H1 (cell line): Measurements from ENCODE around the gene TBCD. TPM values are rescaled to one million over a fixed set of nuclear protein-coding genes. Genes with fewer than 3 reads are reported as not detected.
A peak's percentile ranks its signal among the peaks of the same experiment; 100 is the strongest.

ENCODE experiments used
- CTCF ChIA-PET: fragments of 300-600 bp; sonication (Branson Sonifier 250); formaldehyde crosslinking; loops from one replicate; lab custom pipeline; 2021; ENCODE audit not compliant: partially characterized antibody; lab: Charles Lee
- POLR2A ChIA-PET: fragments of 300-600 bp; sonication (Branson Sonifier 250); formaldehyde crosslinking; loops from one replicate; lab custom pipeline; 2021; ENCODE audit warnings: inconsistent platforms; ENCODE audit not compliant: partially characterized antibody; lab: Charles Lee
- DNase-seq, 2 experiments: peaks; one replicate each; pipeline versions ENCODE4 v3.0.0 to v3.0.0-alpha.2; 2010 to 2022; ENCODE audit warnings: low spot score in 2 of 2, low read depth in 1 of 2, mixed read lengths in 1 of 2
- FAIRE-seq: peaks from 2 replicates; lab custom pipeline; 2011; peaks lifted over from hg19 to GRCh38; lab: Jason Lieb, UNC
- H2AFZ ChIP-seq: 2 replicates; pipeline ENCODE4 v1.8.1; 2012; ENCODE audit warnings: low read length, inconsistent platforms
- H2AK5ac ChIP-seq: 2 replicates; pipeline ENCODE4 v1.6.1; 2013; ENCODE audit warnings: low read depth, low read length
- H2BK120ac ChIP-seq: replicated peaks from 2 replicates; pipeline ENCODE3; 2013; ENCODE audit warnings: low read depth, low read length, inconsistent platforms
- H2BK12ac ChIP-seq: 2 replicates; pipeline ENCODE4 v1.6.1; 2013; ENCODE audit warnings: low read depth, low read length
- H2BK15ac ChIP-seq: 2 replicates; pipeline ENCODE4 v1.6.1; 2013; ENCODE audit warnings: low read length
- H2BK20ac ChIP-seq: 2 replicates; pipeline ENCODE4 v1.6.1; 2013; ENCODE audit warnings: low read length
- H2BK5ac ChIP-seq: 2 replicates; pipeline ENCODE4 v1.6.1; 2013; ENCODE audit warnings: low read depth, low read length
- H3K14ac ChIP-seq: 2 replicates; pipeline ENCODE4 v1.6.1; 2013; ENCODE audit warnings: inconsistent platforms; ENCODE audit not compliant: insufficient read length
- H3K18ac ChIP-seq: 2 replicates; pipeline ENCODE4 v1.6.1; 2013; ENCODE audit warnings: low read length; ENCODE audit errors: extremely low read depth
- H3K23ac ChIP-seq: 2 replicates; pipeline ENCODE4 v1.6.1; 2013; ENCODE audit warnings: inconsistent platforms; ENCODE audit not compliant: insufficient read length
- H3K23me2 ChIP-seq: 2 replicates; pipeline ENCODE4 v1.6.1; 2013; ENCODE audit warnings: low read depth, low read length
- H3K27ac ChIP-seq: 2 replicates; pipeline ENCODE4 v1.6.1; 2011; ENCODE audit warnings: low read depth, low read length, inconsistent platforms
- H3K27me3 ChIP-seq, 4 experiments: replicated peaks in 1 of 4; 1 replicate in 1 of 4; 2 replicates in 3 of 4; pipeline versions ENCODE4 v1.6.1 to v1.8.1; 2011 to 2013; ENCODE audit warnings: low read length in 3 of 4, mild to moderate bottlenecking in 3 of 4, inconsistent platforms in 2 of 4, mixed read lengths in 2 of 4, moderate library complexity in 1 of 4; ENCODE audit not compliant: control insufficient read depth in 3 of 4, insufficient read depth in 3 of 4; ENCODE audit errors: extremely low read depth in 1 of 4
- H3K36me3 ChIP-seq, 4 experiments: 2 replicates each; pipeline versions ENCODE4 v1.6.1 to v1.8.1; 2011 to 2013; ENCODE audit warnings: mild to moderate bottlenecking in 4 of 4, low read length in 3 of 4, moderate library complexity in 2 of 4, control low read depth in 1 of 4, inconsistent platforms in 1 of 4; ENCODE audit not compliant: insufficient read depth in 4 of 4, control insufficient read depth in 2 of 4
- H3K4ac ChIP-seq: replicated peaks from 2 replicates; pipeline ENCODE3; 2013; ENCODE audit warnings: low read length, low read depth, mixed read lengths, inconsistent platforms; ENCODE audit not compliant: insufficient read length
- H3K4me1 ChIP-seq, 4 experiments: replicated peaks in 1 of 4; 1 replicate in 1 of 4; 2 replicates in 3 of 4; pipeline versions ENCODE4 v1.6.1 to v1.8.1; 2011 to 2013; ENCODE audit warnings: low read length in 3 of 4, inconsistent platforms in 2 of 4, mixed read lengths in 1 of 4; ENCODE audit not compliant: insufficient read depth in 4 of 4, control insufficient read depth in 3 of 4
- H3K4me2 ChIP-seq, 2 experiments: 2 replicates each; pipeline versions ENCODE4 v1.6.1 to v1.8.1; 2011 to 2013; ENCODE audit warnings: low read depth in 2 of 2, low read length in 2 of 2, control low read depth in 1 of 2, inconsistent platforms in 1 of 2, mild to moderate bottlenecking in 1 of 2; ENCODE audit not compliant: insufficient read depth in 1 of 2
- H3K4me3 ChIP-seq, 4 experiments: fragments of 200-600, 300-600 bp in 1 of 4; sonication (generic), shearing (Covaris generic), sonication (Bioruptor Twin) in 1 of 4; 2 replicates each; pipeline versions ENCODE4 v1.5.1 to v1.8.1; 2011 to 2016; ENCODE audit warnings: low read length in 4 of 4, low read depth in 3 of 4, control low read depth in 2 of 4, inconsistent platforms in 2 of 4, mild to moderate bottlenecking in 2 of 4, mixed read lengths in 1 of 4, moderate library complexity in 1 of 4; ENCODE audit not compliant: insufficient read depth in 2 of 4; ENCODE audit errors: extremely low read depth in 1 of 4
- H3K56ac ChIP-seq: replicated peaks from 2 replicates; pipeline ENCODE3; 2013; ENCODE audit warnings: low read depth, mild to moderate bottlenecking, mixed read lengths, low read length, inconsistent platforms; ENCODE audit not compliant: insufficient read length
- H3K79me1 ChIP-seq: 2 replicates; pipeline ENCODE4 v1.6.1; 2013; ENCODE audit warnings: low read depth, low read length, control low read depth
- H3K79me2 ChIP-seq, 2 experiments: 2 replicates each; pipeline versions ENCODE4 v1.6.1 to v1.8.1; 2012 to 2013; ENCODE audit warnings: low read length in 2 of 2, mild to moderate bottlenecking in 2 of 2, inconsistent platforms in 1 of 2; ENCODE audit not compliant: insufficient read depth in 2 of 2, control insufficient read depth in 1 of 2
- H3K9ac ChIP-seq, 4 experiments: replicated peaks in 1 of 4; 1 replicate in 1 of 4; 2 replicates in 3 of 4; pipeline versions ENCODE4 v1.6.1 to v1.8.1; 2011 to 2013; ENCODE audit warnings: low read depth in 3 of 4, low read length in 3 of 4, control low read depth in 2 of 4, mild to moderate bottlenecking in 2 of 4, moderate library complexity in 2 of 4, inconsistent platforms in 1 of 4; ENCODE audit errors: extremely low read depth in 1 of 4
- H3K9me3 ChIP-seq, 2 experiments: 2 replicates each; pipeline versions ENCODE4 v1.6.1 to v1.8.1; 2012 to 2013; ENCODE audit warnings: mild to moderate bottlenecking in 2 of 2, moderate library complexity in 2 of 2, control low read depth in 1 of 2, inconsistent platforms in 1 of 2, low read depth in 1 of 2, low read length in 1 of 2, mixed read lengths in 1 of 2; ENCODE audit not compliant: insufficient read depth in 2 of 2
- H4K20me1 ChIP-seq, 2 experiments: replicated peaks in 1 of 2; 2 replicates each; pipeline versions ENCODE3 to v1.8.1; 2011 to 2013; ENCODE audit warnings: inconsistent platforms in 2 of 2, low read length in 2 of 2, mild to moderate bottlenecking in 1 of 2; ENCODE audit not compliant: insufficient read depth in 2 of 2, control insufficient read depth in 1 of 2
- H4K5ac ChIP-seq: 2 replicates; pipeline ENCODE4 v1.6.1; 2013; ENCODE audit warnings: low read length, low read depth, mixed read lengths, inconsistent platforms; ENCODE audit not compliant: insufficient read length
- H4K8ac ChIP-seq: 2 replicates; pipeline ENCODE4 v1.8.0; 2013; ENCODE audit warnings: mild to moderate bottlenecking, moderate library complexity, low read length, inconsistent platforms; ENCODE audit not compliant: insufficient read depth; ENCODE audit errors: extremely low read depth
- H4K91ac ChIP-seq: replicated peaks from 2 replicates; pipeline ENCODE3; 2013; ENCODE audit warnings: low read length, mixed read lengths, inconsistent platforms; ENCODE audit not compliant: insufficient read length
- BRCA1 ChIP-seq: IDR thresholded peaks from 2 replicates; pipeline ENCODE4 v1.6.1; 2012; ENCODE audit warnings: low read depth, low read length, improper control_type of control experiment
- CEBPB ChIP-seq: IDR thresholded peaks from 2 replicates; pipeline ENCODE4 v1.6.1; 2012; ENCODE audit warnings: low read depth, low read length
- GTF2F1 ChIP-seq: IDR thresholded peaks from 2 replicates; pipeline ENCODE4 v1.6.1; 2012; ENCODE audit warnings: low read depth, low read length, improper control_type of control experiment, borderline replicate concordance
- JUND ChIP-seq: IDR thresholded peaks from 2 replicates; pipeline ENCODE4 v1.6.1; 2011; ENCODE audit warnings: mild to moderate bottlenecking, improper control_type of control experiment, low read length
- NANOG ChIP-seq: IDR thresholded peaks from 2 replicates; pipeline ENCODE4 v1.6.1; 2011; ENCODE audit warnings: low read length, low read depth, mild to moderate bottlenecking, inconsistent platforms; ENCODE audit not compliant: insufficient read depth, poor library complexity, severe bottlenecking
- PHF8 ChIP-seq: fragments of 200-600 bp; sonication (generic); conservative IDR thresholded peaks from 2 replicates; pipeline ENCODE4 v1.7.1; 2012; ENCODE audit warnings: low read depth, mild to moderate bottlenecking, inconsistent platforms, low read length, moderate library complexity
- RAD21 ChIP-seq, 2 experiments: IDR thresholded peaks in 1 of 2; conservative IDR thresholded peaks in 1 of 2; 2 replicates each; pipeline ENCODE4 v1.6.1; 2011; ENCODE audit warnings: low read depth in 2 of 2, low read length in 2 of 2, improper control_type of control experiment in 1 of 2, inconsistent platforms in 1 of 2, mild to moderate bottlenecking in 1 of 2, moderate library complexity in 1 of 2
- SIN3A ChIP-seq, 2 experiments: IDR thresholded peaks in 1 of 2; conservative IDR thresholded peaks in 1 of 2; 2 replicates each; pipeline ENCODE4 v1.6.1; 2011 to 2012; ENCODE audit warnings: low read length in 2 of 2, improper control_type of control experiment in 1 of 2, low read depth in 1 of 2, mild to moderate bottlenecking in 1 of 2
- SP2 ChIP-seq: IDR thresholded peaks from 2 replicates; pipeline ENCODE4 v1.6.1; 2012; ENCODE audit warnings: mild to moderate bottlenecking, low read length, inconsistent platforms
- SRF ChIP-seq: IDR thresholded peaks from 2 replicates; pipeline ENCODE4 v1.6.1; 2011; ENCODE audit warnings: mild to moderate bottlenecking, low read depth, low read length, moderate library complexity
- TAF1 ChIP-seq: IDR thresholded peaks from 2 replicates; pipeline ENCODE4 v1.6.1; 2011; ENCODE audit warnings: mild to moderate bottlenecking, low read depth, low read length
- YY1 ChIP-seq: IDR thresholded peaks from 2 replicates; pipeline ENCODE4 v1.6.1; 2011; ENCODE audit warnings: low read depth, mild to moderate bottlenecking, low read length
- WGBS, 2 experiments: shearing (Covaris generic) in 1 of 2; methylation state at CpG; one replicate each; pipeline versions ENCODE4 v1.1.6 to v1.1.7; 2013 to 2015; ENCODE audit warnings: low lambda C conversion rate in 2 of 2, mixed read lengths in 2 of 2, inconsistent platforms in 1 of 2, low coverage in 1 of 2, missing lambda C conversion rate in 1 of 2; ENCODE audit not compliant: insufficient replicate concordance in 2 of 2, insufficient coverage in 1 of 2, insufficient read length in 1 of 2; ENCODE audit errors: extremely low coverage in 1 of 2, missing lambda C conversion rate in 1 of 2; 5-methylcytosine and 5-hydroxymethylcytosine counted together
- polyA plus RNA-seq, 7 experiments: library from polyadenylated mRNA; depleted of rRNA in 3 of 7; stranded (reverse) in 5 of 7; unstranded in 2 of 7; fragments of >200 nt in 5 of 7; fragments of 200-250 nt in 2 of 7; gene quantifications; 1 replicate in 5 of 7; 2 replicates in 1 of 7; 4 replicates in 1 of 7; pipeline versions ENCODE4 v1.2.1 to v1.2.3, GENCODE V29; 2011 to 2013; ENCODE audit warnings: missing spikeins in 2 of 7, mixed read lengths in 2 of 7
- total RNA-seq: library from RNA; stranded (reverse); fragmentation: NEBNext Ultra II Directional; extraction: Animal tissue kit (Norgen Biotek cat#: 25700); gene quantifications from 2 replicates; pipeline ENCODE4 v1.2.1, GENCODE V29; 2021

Gene TBCD
- total and polyA plus RNA-seq, 2 of the 8 experiments (the other 6 are each of a cell fraction or from before 2014, with no cell fraction given): 118 to 162 TPM

- Histone ChIP-seq H3K4ac (no peak overlapping the region), H2BK20ac (no peak overlapping the region), H2BK120ac (no peak overlapping the region), H3K23me2 (peaks cover 4% of the 10 kb centered on the region; the same call in 1 of the 2 replicates), H3K9ac (no peak overlapping the region), H2BK12ac (0 out of 2 replicates have a peak overlapping the region, but pooled peaks have one; percentile 75), H3K4me3 (no peak overlapping the region), H3K14ac (no peak overlapping the region), H3K9me3 (peaks cover 4 to 35% of the 10 kb centered on the region in 2 experiments; a peak in 3 of 4 replicates), H3K27ac (no peak overlapping the region), H2BK5ac (no peak overlapping the region), H3K18ac (no peak overlapping the region), H2BK15ac (no peak overlapping the region), H3K79me1 (no peaks in the 10 kb centered on the region), H3K79me2 (no peaks in the 10 kb centered on the region), H3K4me1 (peaks cover 0 to 3% (median 0%) of the 10 kb centered on the region in 4 experiments; a peak in 1 of 7 replicates), H4K20me1 (no peaks in the 10 kb centered on the region), H3K4me2 (no peak overlapping the region), H2AK5ac (no peak overlapping the region), H4K91ac (no peak overlapping the region), H4K8ac (no peak overlapping the region), H2AFZ (no peak overlapping the region), H4K5ac (no peak overlapping the region), H3K27me3 (no peaks in the 10 kb centered on the region), H3K56ac (no peak overlapping the region), H3K23ac (no peak overlapping the region), H3K36me3 (peaks cover 0 to 5% (median 2%) of the 10 kb centered on the region in 4 experiments; a peak in 3 of 8 replicates)
- 84% methylated on average over 12 of the region's 19 CpGs; no CpG with 5 or more reads in 1 of the 2 experiments for WGBS, 2 experiments
- no peak for DNase-seq
- CTCF ChIA-PET: interaction anchor here (1.1 kb wide), 1 partner anchor 198 kb away, joined by 3 read pairs; no protein-coding TSS in a partner anchor
- POLR2A ChIA-PET: interaction anchor here (1.3 kb wide), 1 partner anchor 19 kb away, joined by 3 read pairs; no protein-coding TSS in a partner anchor
- FAIRE-seq: no peak
- TF ChIP-seq YY1 (no peak), RAD21 (IDR thresholded peaks at IDR 0.05 in 1 of 2, conservative IDR thresholded peaks at IDR 0.05 in 1 of 2; ENCODE audit: low read depth in 2 of 2, low read length in 2 of 2) (no peak), JUND (no peak), BRCA1 (no peak), NANOG (no peak), SIN3A (conservative IDR thresholded peaks at IDR 0.05 in 1 of 2, IDR thresholded peaks at IDR 0.05 in 1 of 2; ENCODE audit: low read depth in 1 of 2, low read length in 2 of 2) (no peak), PHF8 (no peak), SRF (no peak), SP2 (no peak), TAF1 (no peak), GTF2F1 (no peak), CEBPB (no peak)
Measured at GRCh38 chr17:82961366-82962162, 209.7 kb downstream of the TBCD start.
